Activated effector memory CD4-positive, alpha-beta T cell treated with Interleukin-2 at 50 U/mL for 16 hours (primary cell): ENCODE data around the gene GRXCR2.
"Not testable (repeated sequence)": the region's sequence is repeated elsewhere in the genome, so short reads cannot be mapped to it uniquely, and the experiment has no call there.

ENCODE experiments used
- DNase-seq: peaks from one replicate; pipeline ENCODE4 v3.0.0-alpha.2; 2020

The GRXCR2 gene, protein sequence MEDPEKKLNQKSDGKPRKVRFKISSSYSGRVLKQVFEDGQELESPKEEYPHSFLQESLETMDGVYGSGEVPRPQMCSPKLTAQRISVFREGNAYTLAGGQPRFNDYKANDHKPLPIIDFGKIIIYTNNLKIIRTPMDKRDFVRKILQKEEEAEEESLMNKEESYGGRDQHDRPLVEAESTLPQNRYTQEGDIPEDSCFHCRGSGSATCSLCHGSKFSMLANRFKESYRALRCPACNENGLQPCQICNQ

DNA sequence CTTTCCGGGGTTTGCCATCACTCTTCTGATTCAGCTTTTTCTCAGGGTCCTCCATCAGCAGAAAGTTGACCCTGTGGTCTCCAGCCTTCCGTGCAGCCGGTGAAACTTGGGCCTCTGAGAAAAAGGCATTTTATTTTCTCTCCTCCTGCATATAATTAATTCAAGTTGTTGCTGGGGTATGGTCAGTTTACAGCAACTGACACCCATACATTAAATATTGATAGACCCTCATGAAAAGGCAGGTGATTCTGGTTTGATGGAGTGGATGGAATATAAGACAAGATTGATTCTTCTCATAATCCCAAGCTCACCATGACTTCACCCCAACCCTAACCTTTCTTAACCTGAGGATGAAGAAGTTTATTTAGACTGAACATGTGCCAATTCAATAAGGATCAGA lies at the start of gene GRXCR2:
Gene GRXCR2 (minus strand): TSS at position 101 of the 400 bp plus-strand sequence. CDS start 46 bp downstream, at position 55.
- no peak for DNase-seq

DNA sequence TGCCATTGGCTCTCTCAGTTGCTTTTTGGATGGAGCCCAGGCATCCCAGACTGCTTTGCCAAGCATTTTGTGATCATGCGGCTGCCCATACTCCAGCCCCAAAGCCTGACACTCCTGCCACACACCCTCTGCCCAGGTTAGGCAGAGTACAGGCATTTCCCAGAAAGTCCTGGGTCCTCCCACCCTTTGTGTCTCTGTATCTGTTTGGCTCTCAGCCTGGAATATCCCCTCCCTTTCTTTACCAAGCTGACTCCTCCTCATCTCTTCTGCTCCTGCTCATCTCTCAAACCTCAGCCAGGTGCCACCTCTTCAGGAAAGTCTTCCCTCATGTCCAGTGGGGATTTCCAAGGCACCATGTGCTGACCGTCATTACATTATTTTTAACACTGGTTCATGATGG lies 49.2 kb upstream of the GRXCR2 start:
- DNase-seq: no peak

DNA sequence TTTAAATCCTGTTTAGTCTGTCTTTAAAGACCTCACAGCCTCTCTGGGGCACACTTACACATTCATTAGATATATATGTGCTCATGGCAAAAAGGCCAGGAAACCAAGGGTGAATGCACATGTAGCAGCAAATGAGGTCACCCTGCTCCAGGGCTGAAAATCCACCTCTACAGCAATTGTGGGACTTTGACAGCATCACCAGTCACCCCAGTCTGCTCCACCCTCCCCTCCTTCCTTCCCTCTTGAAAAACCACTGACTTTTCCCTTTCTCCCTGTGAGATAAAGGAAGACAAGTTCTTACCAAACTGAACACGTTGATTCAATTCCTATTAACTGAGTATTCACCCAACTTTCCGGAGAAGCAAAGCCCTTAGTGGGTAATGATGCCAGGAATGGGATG lies 48.4 kb upstream of the GRXCR2 start:
- no peak for DNase-seq

DNA sequence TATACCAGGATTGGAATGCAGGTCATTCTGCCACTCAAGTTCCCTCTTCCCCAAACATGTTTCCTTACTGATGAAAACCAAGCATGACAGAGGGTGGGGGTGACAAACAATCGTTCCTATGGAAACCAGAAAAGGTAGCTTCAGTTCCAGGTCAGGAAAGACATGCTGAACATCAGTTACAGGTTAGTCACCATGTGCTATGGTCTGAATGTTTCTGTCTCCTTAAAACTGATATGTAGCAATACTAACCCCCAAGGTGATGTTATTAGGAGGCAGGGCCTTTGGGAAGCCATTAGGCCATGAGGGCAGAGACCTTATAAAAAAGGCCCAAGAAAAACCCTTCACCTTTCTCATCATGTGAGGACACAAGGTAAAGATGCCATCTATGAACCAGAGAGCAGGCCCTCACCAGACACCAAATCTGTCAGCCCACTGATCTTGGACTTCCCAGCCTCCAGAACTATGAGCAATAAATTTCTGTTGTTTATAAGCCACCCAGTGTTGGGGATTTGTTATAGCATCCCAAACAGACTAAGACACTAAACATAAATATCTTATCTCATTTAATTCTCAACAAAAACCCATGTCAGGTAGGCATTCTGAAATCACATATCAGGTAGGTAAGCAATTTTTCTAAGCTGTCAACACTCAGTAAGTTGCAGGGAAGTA lies 47.9 kb upstream of the GRXCR2 start:
- DNase-seq: no peak

DNA sequence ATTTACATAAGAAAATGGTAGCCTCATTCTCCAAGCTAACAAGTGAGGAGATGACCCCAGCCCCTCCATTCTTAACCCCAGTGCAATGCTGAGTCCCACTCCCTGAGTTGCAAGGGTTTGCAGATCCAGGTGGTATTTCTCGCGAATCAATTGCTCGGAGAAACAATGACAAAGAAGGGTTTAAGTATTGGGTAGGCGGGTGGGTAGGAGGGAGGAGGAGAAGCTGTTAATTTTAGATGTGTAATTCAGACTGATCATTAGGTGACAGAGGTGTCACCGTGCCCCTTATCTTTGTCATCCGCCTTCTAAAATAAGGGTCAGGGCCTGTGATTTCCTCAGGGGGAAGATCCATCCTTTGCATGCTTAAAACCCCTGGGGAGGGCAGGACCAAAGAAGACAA lies 46.6 kb upstream of the GRXCR2 start:
- no peak for DNase-seq

DNA sequence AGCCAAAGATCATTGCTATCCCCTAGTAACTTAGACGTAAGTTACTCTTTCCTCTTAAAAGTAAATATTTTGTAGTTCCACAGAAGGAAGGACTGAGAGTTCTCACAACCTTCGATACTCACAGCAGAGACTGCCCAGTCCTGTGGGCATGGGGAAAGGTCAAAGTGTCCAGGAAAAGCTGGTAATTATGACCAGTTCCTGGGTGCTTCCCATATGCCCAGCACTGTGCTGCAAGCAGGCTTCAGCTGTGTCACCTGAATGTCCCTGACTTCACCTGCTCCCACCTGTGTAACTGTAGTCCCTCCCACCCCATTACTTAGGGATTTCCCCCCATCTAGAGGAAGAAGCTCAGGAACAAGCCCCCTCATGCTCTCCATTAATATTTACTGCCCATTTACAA lies 45.6 kb upstream of the GRXCR2 start:
- no peak for DNase-seq

DNA sequence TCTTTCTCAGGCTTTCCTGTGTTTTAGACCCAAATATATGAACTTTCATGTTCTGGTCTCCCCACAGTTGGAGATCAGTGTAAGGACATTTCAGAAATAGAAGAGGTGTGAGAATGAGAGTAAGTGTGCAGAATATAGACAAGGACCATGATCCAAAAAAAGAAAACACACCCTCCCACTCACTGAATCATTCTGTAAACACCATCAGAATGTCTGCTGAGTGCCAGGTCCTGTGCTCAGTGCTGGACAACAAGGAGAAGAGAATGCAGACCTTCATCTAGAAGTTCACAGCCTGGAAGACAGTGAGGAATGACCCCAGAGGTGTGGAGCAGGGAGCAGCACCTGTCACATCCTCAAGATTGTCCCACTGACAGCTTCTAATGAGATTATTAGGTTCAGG lies 44.5 kb upstream of the GRXCR2 start:
- DNase-seq: no peak

DNA sequence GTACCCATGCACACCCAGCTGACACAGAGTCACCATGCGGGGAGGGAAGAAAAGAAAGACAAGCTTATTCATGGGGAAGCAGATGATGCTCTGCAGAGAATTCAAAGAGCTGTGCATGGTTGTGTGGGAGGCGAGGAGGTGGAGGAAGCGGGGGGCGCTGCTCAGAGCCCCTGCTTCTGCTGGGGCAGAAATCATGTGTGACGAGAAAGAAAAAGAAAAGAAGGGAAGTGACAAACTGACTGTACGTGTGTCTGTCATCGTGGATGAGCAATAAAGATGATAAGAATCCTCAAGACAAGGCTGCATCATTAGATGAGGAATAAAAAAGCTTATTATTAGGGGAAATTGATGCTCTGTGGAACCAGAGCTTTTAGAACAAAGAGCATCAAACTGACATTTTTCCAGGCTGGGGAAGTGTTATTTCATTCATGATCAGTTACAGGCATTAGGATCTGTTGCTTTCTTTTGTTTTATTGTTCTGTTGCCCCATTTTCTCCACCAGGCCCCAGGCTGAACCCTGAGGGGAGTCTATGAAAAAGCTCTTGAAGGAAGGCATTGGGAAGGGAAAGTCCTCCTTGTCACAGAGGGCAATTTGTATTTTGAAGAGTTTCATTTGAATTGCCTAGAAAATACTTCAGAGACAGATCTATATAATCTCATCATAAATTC lies 43.3 kb upstream of the GRXCR2 start:
- no peak for DNase-seq

DNA sequence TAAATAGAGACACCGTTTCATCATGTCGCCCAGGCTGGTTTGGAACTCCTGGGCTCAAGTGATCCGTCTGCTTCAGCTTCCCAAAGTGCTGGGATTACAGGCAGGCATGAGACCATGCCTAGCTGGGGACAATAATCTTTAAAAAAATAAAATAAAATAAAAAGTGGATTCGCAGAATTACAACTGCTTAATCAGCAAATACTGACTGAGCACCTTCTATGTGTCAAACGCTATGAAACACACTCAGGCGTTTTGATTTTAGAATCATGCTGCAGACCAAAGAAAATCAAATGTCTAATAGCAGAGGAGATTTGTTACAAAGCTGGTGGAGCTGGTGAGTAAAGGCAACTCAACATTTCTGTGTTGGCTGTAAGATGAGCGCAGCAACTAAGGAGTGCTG lies 40.9 kb upstream of the GRXCR2 start:
- DNase-seq: no peak

DNA sequence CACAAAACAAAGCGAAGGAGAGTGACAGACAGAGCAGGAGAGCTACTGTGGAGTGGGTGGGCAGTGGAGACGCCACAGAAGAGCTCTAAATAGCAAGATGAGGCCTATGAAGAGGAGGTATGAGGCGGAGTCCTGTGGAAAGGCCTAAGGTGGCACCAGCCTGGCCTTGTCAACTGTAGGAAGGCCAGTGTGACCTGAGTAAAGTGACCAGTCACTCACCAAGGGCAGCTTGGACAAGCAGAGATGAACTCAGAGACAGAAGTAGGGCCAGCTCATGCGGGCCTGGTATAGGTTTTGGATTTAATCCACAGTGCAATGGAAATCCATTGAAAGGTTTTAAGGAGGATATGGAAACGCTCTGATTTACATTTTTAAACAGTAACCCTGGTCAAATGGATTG lies 39.8 kb upstream of the GRXCR2 start:
- no peak for DNase-seq

DNA sequence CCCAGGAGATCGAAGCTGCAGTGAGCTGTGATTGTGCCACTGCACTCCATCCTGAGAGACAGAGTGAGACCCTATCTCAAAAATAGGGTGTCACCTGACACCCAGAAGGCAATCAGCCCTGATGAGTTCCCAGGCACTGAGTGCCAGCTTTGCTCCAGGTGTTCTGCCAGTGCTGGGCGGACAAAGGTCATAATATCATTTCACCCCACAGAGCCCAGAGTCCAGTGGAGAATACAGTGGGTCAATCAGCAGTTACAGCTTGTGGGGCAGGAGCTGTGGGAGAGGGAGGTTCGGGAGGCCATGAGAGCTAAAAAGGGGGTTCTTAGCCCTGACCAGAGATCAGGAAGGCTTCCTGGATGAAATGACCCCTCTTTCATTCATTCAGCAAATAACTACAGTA lies 39.2 kb upstream of the GRXCR2 start:
- no peak for DNase-seq

DNA sequence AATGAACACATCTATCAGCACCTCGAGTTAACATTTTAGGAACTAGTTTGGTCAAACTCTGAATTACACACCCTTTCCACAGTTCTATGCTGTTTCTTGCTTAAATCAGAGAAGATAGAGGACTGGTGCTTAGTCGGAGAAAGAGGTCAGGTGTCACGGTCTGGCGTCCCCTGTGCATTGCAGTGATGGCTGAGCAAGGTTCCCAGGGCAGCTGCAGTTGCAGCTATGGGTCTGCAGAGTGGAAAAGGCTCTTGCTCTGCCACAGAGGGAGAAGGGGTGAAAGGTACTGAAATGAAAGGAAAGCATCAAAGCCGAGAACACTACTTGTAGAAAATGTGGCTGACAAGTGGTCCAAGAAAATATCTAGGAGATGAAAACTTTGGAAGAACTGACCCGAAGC lies 38.4 kb upstream of the GRXCR2 start:
- no peak for DNase-seq

DNA sequence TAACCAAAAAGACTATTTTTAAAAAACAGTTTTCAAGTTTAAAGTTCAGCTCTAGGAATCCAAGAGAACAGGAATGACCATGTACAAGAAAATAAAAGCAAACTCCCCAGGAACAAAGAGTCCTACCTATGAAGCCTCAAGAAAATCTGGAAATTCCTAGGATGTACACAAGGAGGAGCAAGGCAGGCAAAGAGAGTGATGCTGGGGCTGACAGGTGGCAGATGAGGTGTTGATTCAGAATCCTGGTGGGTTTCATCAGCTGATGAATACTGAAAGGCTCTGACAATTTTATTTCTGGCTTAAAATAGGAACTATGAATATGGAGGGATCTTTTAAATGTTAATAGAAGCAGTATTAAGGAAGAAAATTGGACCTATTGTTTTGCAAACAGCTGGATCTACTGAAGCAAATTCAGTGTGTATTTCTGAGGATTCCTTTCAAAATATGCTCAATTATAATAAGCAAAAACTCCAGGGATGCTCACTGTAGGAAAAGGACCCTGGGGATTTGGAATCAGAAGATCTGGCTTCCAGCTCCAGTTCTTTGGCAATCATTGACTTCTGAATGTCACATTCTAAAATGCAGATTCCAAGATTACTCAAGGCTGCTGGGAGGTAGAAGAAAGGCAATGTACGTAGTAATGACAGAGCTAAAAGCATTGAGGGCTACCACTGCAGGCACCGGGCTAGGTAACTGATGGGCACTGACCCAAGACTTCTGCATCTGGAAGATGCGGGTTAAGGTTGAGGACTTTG lies 35.6 kb upstream of the GRXCR2 start:
- no peak for DNase-seq

DNA sequence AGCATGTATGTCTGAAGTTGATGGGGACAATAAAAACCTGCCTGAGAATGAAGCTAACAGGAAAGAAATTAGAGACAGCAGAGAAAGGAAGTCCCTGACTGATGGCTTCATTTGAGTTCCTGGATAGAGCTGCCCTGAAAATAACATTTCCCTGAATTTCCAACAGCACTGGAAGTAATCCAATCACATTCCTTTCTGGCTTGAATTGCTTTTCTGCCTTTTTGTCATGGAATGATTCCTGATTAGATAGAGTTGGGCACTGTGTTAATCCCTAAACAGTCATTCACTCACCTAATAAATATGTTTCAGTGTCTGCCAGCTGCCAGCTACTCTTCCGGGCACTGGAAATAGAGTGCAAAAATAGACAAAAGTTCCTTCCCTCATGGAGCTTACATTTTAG lies 33.6 kb upstream of the GRXCR2 start:
- DNase-seq: no peak

DNA sequence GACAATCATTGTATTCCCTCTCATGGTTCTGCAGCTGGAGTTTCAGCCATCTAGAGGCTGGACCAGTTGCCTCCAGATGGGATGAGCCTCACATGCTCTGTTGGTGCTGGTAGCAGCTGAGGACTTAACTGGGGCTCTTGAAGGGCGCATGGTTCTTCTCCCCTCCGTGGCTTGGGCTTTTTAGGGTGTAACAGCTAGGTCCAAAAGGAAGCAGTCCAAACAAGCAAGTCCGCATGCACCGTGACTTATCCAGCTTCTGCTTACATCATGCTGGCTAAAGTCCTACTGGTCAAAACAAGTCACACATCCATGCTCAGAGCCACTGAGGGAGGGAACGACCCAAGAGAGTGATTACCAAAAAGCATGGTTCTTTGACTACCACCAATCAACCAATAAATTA lies 31.9 kb upstream of the GRXCR2 start:
- DNase-seq: no peak

DNA sequence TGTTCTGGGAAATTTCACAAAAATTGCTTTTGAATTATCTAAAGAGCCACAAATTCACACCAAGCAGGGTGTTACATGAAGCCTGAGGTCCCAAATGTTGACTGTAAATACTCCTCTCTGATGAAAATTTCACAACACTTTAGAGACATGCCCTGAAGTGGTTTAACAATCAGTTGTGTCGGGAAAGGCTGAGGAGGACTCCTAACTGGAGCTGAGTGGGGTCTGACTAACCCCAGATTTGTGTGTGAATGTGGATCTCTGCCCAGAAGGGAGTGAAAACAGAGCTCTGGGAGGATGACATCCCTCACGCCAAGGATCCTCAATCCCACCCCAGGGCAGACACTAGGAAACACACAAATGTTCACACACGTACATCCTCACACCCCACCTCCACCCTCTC lies 31.1 kb upstream of the GRXCR2 start:
- DNase-seq: no peak

DNA sequence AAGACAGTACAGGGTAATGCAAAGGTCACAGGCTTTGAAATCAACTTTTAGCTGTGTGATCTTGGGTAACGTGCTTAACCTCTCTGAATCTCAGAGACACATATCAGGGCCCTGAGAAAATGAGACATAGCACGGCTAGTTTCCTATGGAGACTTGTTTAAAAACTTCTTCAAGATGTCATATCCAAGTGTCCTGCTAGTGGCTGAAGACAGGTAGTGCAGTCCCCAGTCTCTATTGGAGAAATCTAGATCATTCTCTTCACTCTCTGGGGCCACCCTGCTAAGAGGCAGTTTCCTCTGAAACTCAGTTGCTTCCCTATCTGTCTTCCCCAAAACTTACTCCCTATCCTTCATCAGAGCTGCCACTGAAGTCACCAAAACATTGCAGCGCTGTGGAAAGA lies 30.3 kb upstream of the GRXCR2 start:
- DNase-seq: no peak

DNA sequence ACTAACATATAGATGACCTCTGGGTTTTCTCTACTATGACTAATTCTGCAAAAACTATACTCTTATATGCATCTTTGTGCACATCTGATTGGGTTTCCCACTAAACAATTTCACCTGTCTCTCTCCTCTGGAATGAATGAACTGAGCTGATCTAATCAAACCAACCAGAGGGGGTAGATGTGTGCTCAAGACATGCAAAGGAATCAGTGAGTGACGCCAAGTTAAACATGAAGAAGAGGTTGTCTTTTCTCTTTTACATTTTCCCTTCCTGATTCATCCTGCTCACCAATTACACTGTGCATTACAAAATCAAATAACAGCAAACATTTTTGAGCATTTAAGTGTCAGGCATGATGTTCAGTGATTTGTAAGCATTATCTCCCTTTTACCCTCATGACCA lies 29.6 kb upstream of the GRXCR2 start:
- no peak for DNase-seq

DNA sequence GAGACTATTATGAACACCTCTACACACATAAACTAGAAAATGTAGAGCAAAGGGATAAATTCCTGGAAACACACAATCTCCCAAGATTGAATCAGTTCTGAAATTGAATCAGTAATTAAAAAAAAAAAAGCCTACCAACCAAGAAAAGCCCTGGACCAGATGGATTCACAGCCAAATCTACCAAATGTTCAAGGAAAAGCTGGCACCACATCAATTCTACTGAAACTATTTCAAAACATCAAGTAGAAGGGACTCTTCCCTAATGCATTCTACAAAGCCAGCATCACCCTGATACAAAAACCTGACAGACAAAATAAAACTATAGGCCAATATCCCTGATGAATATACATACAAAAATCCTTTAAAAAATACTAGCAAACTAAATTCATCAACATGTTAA lies 25.4 kb upstream of the GRXCR2 start:
- no peak for DNase-seq

DNA sequence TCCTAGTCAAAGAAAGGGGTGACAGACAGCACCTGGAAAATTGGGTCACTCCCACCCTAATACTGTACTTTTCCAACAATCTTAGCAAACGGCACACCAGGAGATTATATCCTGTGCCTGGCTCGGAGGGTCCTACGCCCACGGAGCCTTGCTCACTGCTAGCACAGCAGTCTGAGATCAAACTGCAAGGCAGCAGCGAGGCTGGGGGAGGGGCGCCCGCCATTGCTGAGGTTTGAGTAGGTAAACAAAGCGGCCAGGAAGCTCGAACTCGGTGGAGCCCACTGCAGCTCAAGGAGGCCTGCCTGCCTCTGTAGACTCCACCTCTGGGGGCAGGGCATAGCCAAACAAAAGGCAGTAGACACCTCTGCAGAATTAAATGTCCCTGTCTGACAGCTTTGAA lies 18.6 kb upstream of the GRXCR2 start:
- not testable (repeated sequence) for DNase-seq

DNA sequence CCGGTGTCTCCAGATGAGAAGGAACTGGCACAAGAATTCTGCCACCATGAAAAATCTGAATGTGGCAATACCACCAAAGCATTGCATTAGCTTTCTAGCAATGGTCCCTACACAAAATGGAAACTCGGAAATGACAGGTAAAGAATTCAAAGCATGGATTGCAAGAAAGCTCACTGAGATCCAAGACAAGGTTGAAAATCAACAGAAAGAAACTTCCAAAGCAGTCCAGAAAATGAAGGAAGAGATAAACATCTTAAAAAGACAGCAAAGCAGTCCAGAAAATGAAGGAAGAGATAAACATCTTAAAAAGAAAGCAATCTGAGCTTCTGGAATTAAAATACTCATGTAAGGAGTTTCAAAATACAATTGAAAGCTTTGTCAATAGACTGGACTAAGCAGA lies 16.8 kb upstream of the GRXCR2 start:
- no peak for DNase-seq

DNA sequence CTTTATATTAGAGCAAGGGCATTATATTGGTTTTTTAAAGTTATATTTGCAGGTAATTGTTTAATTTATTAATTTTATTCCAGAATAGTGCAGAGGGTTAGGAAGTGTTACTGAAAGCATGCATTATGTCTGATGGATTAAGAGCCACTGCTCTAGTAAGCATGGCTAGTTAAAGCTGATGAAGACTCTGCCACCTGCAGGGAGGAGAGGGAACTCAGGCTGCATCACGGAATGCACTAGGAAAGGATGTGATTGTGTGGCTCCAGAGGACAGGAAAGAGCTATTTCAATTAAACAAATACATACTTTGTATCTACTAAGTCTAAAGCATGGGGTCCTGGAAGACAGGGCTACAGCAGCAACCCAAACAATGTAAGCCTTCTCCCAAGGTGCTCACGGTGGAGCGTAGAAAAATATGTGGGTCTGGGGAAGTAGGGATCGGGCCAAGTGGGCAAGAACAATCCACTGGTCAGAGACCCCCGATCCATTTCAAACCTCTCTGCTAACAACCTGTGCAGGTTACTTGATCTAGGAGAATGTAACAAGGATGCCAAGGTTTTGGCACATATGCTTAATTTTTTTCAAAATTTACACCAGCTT lies 15.3 kb upstream of the GRXCR2 start:
- DNase-seq: no peak

DNA sequence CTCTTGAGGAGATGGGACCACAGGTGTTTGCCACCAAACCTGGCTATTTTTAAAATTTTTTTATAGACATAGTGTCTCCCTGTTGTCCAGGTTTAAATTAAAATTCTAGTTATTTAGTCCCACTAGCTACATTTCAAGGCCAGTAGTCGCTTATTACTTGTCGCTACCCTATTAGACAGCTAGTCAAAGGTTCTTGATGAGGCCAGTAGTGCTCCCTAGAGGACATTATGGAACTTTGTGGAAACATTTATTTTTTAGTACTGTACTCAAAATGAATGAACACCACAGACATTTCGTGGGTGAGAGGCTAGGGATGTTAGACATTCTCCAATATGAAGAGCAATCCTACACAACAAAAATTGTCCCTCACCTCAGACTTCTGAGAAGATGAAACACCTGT lies 14.4 kb upstream of the GRXCR2 start:
- no peak for DNase-seq
